Esophagus (tissue), 2 donors: Measurements from ENCODE around the gene ATP5MC3. TPM values are rescaled to one million over a fixed set of nuclear protein-coding genes. Genes with fewer than 3 reads are reported as not detected.

Experiments
- H3K27ac ChIP-seq, 2 donors: one replicate each; pipeline ENCODE4 v1.5.1; 2013; ENCODE audit warnings: low read depth in 2 of 2, mild to moderate bottlenecking in 2 of 2, inconsistent platforms in 1 of 2, low read length in 1 of 2, moderate library complexity in 1 of 2
- H3K27me3 ChIP-seq, 2 donors: one replicate each; pipeline ENCODE4 v1.6.1; 2013; ENCODE audit warnings: low read length in 2 of 2, control low read depth in 1 of 2, mild to moderate bottlenecking in 1 of 2; ENCODE audit not compliant: insufficient read depth in 2 of 2, control insufficient read depth in 1 of 2
- H3K36me3 ChIP-seq, 2 donors: one replicate each; pipeline ENCODE4 v1.6.1; 2013; ENCODE audit warnings: low read length in 1 of 2; ENCODE audit not compliant: control insufficient read depth in 2 of 2, insufficient read depth in 2 of 2
- H3K4me1 ChIP-seq, 2 donors: one replicate each; pipeline ENCODE4 v1.6.1; 2013; ENCODE audit warnings: low read length in 1 of 2; ENCODE audit not compliant: control insufficient read depth in 2 of 2, insufficient read depth in 2 of 2
- H3K4me3 ChIP-seq, 2 donors: one replicate each; pipeline ENCODE4 v1.5.1; 2013; ENCODE audit warnings: low read length in 2 of 2, mild to moderate bottlenecking in 2 of 2, low read depth in 1 of 2, moderate library complexity in 1 of 2
- H3K9me3 ChIP-seq, 2 donors: one replicate each; pipeline ENCODE4 v1.6.1; 2013; ENCODE audit warnings: mild to moderate bottlenecking in 2 of 2, low read depth in 1 of 2, low read length in 1 of 2, moderate library complexity in 1 of 2; ENCODE audit not compliant: control insufficient read depth in 2 of 2, insufficient read depth in 1 of 2
- WGBS, 2 donors: extraction: QIAGEN DNeasy Blood & Tissue Kit; methylation state at CpG; one replicate each; pipeline ENCODE4 v1.1.7; 2013; 5-methylcytosine and 5-hydroxymethylcytosine counted together
- polyA plus RNA-seq, 2 donors: library from polyadenylated mRNA; stranded (reverse); fragments of 200-250 nt; gene quantifications; one replicate each; pipeline ENCODE4 v1.2.3, GENCODE V29; 2013
- donor health status: healthy with polysubstance abuse.
- donor health status: Bipolar disorder and iron deficiency.

Gene ATP5MC3
- polyA plus RNA-seq, 2 donors: 148 to 432 TPM

GRCh38 chr2:175154661-175155082 is 26.8 kb downstream of the ATP5MC3 start:
- Histone ChIP-seq H3K4me1 (peaks cover 0 to 3% of the 10 kb centered on the region in 2 donors), H3K27me3 (no peaks in the 10 kb centered on the region), H3K27ac (no peak overlapping the region), H3K36me3 (no peaks in the 10 kb centered on the region), H3K9me3 (no peaks in the 10 kb centered on the region), H3K4me3 (no peak overlapping the region)

- H3K36me3 ChIP-seq: no peaks in the 10 kb centered on the region
- no peaks in the 10 kb centered on the region for H3K27me3 ChIP-seq
- WGBS, 2 donors: 59 to 62% methylated on average over 2 of the region's 2 CpGs
- H3K4me1 ChIP-seq: peaks cover 0 to 3% of the 10 kb centered on the region in 2 donors
- no peak overlapping the region for H3K27ac ChIP-seq
- no peaks in the 10 kb centered on the region for H3K9me3 ChIP-seq
- no peak overlapping the region for H3K4me3 ChIP-seq
Observed at GRCh38 chr2:175152242-175152641, 29.3 kb downstream of the ATP5MC3 start.

GRCh38 chr2:175151791-175152190 is 29.7 kb downstream of the ATP5MC3 start:
- H3K4me3 ChIP-seq: no peak overlapping the region
- H3K9me3 ChIP-seq: no peaks in the 10 kb centered on the region
- no peaks in the 10 kb centered on the region for H3K36me3 ChIP-seq
- WGBS, 2 donors: 77 to 79% methylated on average over 1 of the region's 1 CpG
- no peaks in the 10 kb centered on the region for H3K27me3 ChIP-seq
- H3K27ac ChIP-seq: no peak overlapping the region
- peaks cover 0 to 3% of the 10 kb centered on the region in 2 donors for H3K4me1 ChIP-seq

- Histone ChIP-seq H3K4me1 (no peaks in the 10 kb centered on the region), H3K4me3 (no peak overlapping the region), H3K27ac (no peak overlapping the region), H3K27me3 (no peaks in the 10 kb centered on the region), H3K36me3 (no peaks in the 10 kb centered on the region), H3K9me3 (no peaks in the 10 kb centered on the region)
- WGBS, 2 donors: 70 to 74% methylated on average over 4 of the region's 4 CpGs
Observed at GRCh38 chr2:175147186-175147585, 34.3 kb downstream of the ATP5MC3 start.

- Histone ChIP-seq H3K4me3 (no peak overlapping the region), H3K27me3 (no peaks in the 10 kb centered on the region), H3K36me3 (no peaks in the 10 kb centered on the region), H3K9me3 (no peaks in the 10 kb centered on the region), H3K27ac (no peak overlapping the region), H3K4me1 (no peaks in the 10 kb centered on the region)
- WGBS, 2 donors: 96 to 98% methylated on average over 2 of the region's 2 CpGs
Observed at GRCh38 chr2:175143678-175144077, 37.8 kb downstream of the ATP5MC3 start.

- Histone ChIP-seq H3K4me1 (no peaks in the 10 kb centered on the region), H3K27me3 (no peaks in the 10 kb centered on the region), H3K9me3 (no peaks in the 10 kb centered on the region), H3K36me3 (no peaks in the 10 kb centered on the region), H3K4me3 (no peak overlapping the region), H3K27ac (no peak overlapping the region)
- WGBS, 2 donors: 88 to 95% methylated on average over 1 of the region's 1 CpG
Observed at GRCh38 chr2:175143191-175143590, 38.3 kb downstream of the ATP5MC3 start.

GRCh38 chr2:175140332-175140731 is 41.2 kb downstream of the ATP5MC3 start:
- no peaks in the 10 kb centered on the region for H3K9me3 ChIP-seq
- no peaks in the 10 kb centered on the region for H3K36me3 ChIP-seq
- WGBS, 2 donors: 62 to 66% methylated on average over 2 of the region's 2 CpGs
- H3K4me1 ChIP-seq: no peaks in the 10 kb centered on the region
- no peak overlapping the region for H3K4me3 ChIP-seq
- H3K27ac ChIP-seq: no peak overlapping the region
- H3K27me3 ChIP-seq: no peaks in the 10 kb centered on the region

- no peak overlapping the region for H3K27ac ChIP-seq
- H3K36me3 ChIP-seq: no peaks in the 10 kb centered on the region
- no peaks in the 10 kb centered on the region for H3K9me3 ChIP-seq
- no peaks in the 10 kb centered on the region for H3K4me1 ChIP-seq
- 88 to 90% methylated on average over 2 of the region's 2 CpGs for WGBS, 2 donors
- no peaks in the 10 kb centered on the region for H3K27me3 ChIP-seq
- no peak overlapping the region for H3K4me3 ChIP-seq
Observed at GRCh38 chr2:175137793-175138192, 43.7 kb downstream of the ATP5MC3 start.

- no peaks in the 10 kb centered on the region for H3K27me3 ChIP-seq
- H3K36me3 ChIP-seq: no peaks in the 10 kb centered on the region
- H3K4me1 ChIP-seq: no peaks in the 10 kb centered on the region
- no peak overlapping the region for H3K27ac ChIP-seq
- no peaks in the 10 kb centered on the region for H3K9me3 ChIP-seq
- no peak overlapping the region for H3K4me3 ChIP-seq
Observed at GRCh38 chr2:175136334-175137215, 44.9 kb downstream of the ATP5MC3 start.

GRCh38 chr2:175135862-175136261 is 45.6 kb downstream of the ATP5MC3 start:
- 73 to 74% methylated on average over 2 of the region's 2 CpGs for WGBS, 2 donors
- H3K4me1 ChIP-seq: no peaks in the 10 kb centered on the region
- no peaks in the 10 kb centered on the region for H3K27me3 ChIP-seq
- H3K27ac ChIP-seq: no peak overlapping the region
- H3K36me3 ChIP-seq: no peaks in the 10 kb centered on the region
- no peak overlapping the region for H3K4me3 ChIP-seq
- no peaks in the 10 kb centered on the region for H3K9me3 ChIP-seq
